Measurements from ENCODE around the gene SLC25A45. TPM values are rescaled to one million over a fixed set of nuclear protein-coding genes. Genes with fewer than 3 reads are reported as not detected.

SLC25A45 gene
- polyA plus RNA-seq, 2 of the 4 experiments (the other 2 are of a cell fraction), result 3.1 to 8.1 TPM

GRCh38 chr11:65422633-65423515 is 40.4 kb upstream of the SLC25A45 start, which contains the start of gene NEAT1:
NEAT1 (plus strand) TSS chr11:65422798.
- peaks cover 29% of the 10 kb centered on the region for H3K4me1 ChIP-seq
- ATAC-seq (peak; percentile 18 to 26), DNase-seq (ENCODE audit: low read depth in 1 of 2, low spot score in 1 of 2) (peak in 1 of 2 experiments; percentile 95), FAIRE-seq (no peak)
- H3K27ac ChIP-seq, result peak within 1 kb of the TSS; percentile 97 to 100
- peak within 1 kb of the TSS; percentile 95 for H3K4me3 ChIP-seq
- POLR2A ChIA-PET, result interaction anchor here (0.5 to 17.5 kb wide), 31 partner anchors 4 to 644 kb away, joined by 3 to 756 read pairs (median 5); partner anchors contain the start of genes DPF2, FRMD8, MALAT1 and NEAT1
- CTCF ChIA-PET, result interaction anchor here (1.3 to 17.0 kb wide), 6 partner anchors 11 to 88 kb away, joined by 3 to 208 read pairs (median 4); partner anchors contain the start of genes FRMD8 and SLC25A45
- H3K9me3 ChIP-seq, result no peaks in the 10 kb centered on the region
- H3K4me2 ChIP-seq, result peak within 1 kb of the TSS; percentile 89
- 1% methylated on average over 38 of the region's 40 CpGs for WGBS (ENCODE audit: missing lambda C conversion rate)
- no peak for TF ChIP-seq HDAC2 (IDR thresholded peaks at IDR 0.05)
- no peak for TF ChIP-seq RAD21 (conservative IDR thresholded peaks at IDR 0.05 in 1 of 2, IDR thresholded peaks at IDR 0.05 in 1 of 2)
- TF ChIP-seq HOXB5 (CRISPR knock-in tag; IDR thresholded peaks at IDR 0.05), result peak; percentile 99
- TF ChIP-seq ZSCAN20 (CRISPR knock-in tag; IDR thresholded peaks at IDR 0.05), result peak; percentile 95
- TF ChIP-seq MAZ (IDR thresholded peaks at IDR 0.05; ENCODE audit: borderline replicate concordance, low read depth, low read length), result peak; percentile 93
- TF ChIP-seq HES2 (IDR thresholded peaks at IDR 0.05), result no peak
- TF ChIP-seq HOXA7 (CRISPR knock-in tag; IDR thresholded peaks at IDR 0.05), result peak; percentile 100
- TF ChIP-seq ZNF302 (CRISPR knock-in tag; IDR thresholded peaks at IDR 0.05), result no peak
- no peak for TF ChIP-seq BHLHE40 (IDR thresholded peaks at IDR 0.05; ENCODE audit: low read depth, low read length)
- peak; percentile 100 for TF ChIP-seq TP53 (CRISPR knock-in tag; IDR thresholded peaks at IDR 0.05)
- TF ChIP-seq RARB (CRISPR knock-in tag; IDR thresholded peaks at IDR 0.05), result peak; percentile 100
- peak; percentile 100 for TF ChIP-seq FOSB (CRISPR knock-in tag; IDR thresholded peaks at IDR 0.05)
- TF ChIP-seq KDM1A (IDR thresholded peaks at IDR 0.05; ENCODE audit: low read depth), result no peak
- TF ChIP-seq JUNB (IDR thresholded peaks at IDR 0.05), result no peak
- TF ChIP-seq RCOR1 (IDR thresholded peaks at IDR 0.05; ENCODE audit: low read depth, low read length), result no peak
- peak; percentile 70 for TF ChIP-seq PHF8 (IDR thresholded peaks at IDR 0.05; ENCODE audit: borderline replicate concordance, low read depth)
- peak; percentile 99 for TF ChIP-seq BCL3 (IDR thresholded peaks at IDR 0.05)
- TF ChIP-seq POLR2A (IDR thresholded peaks at IDR 0.05; ENCODE audit: low read length), result peak; percentile 99
- no peak for TF ChIP-seq MAFK (IDR thresholded peaks at IDR 0.05; ENCODE audit: partially characterized antibody)
- TF ChIP-seq NR3C1 (IDR thresholded peaks at IDR 0.05), result no peak
- no peak for TF ChIP-seq ZFP36 (IDR thresholded peaks at IDR 0.05; ENCODE audit: borderline replicate concordance, partially characterized antibody)
- peak; percentile 64 for TF ChIP-seq REST (IDR thresholded peaks at IDR 0.05)
- TF ChIP-seq USF2 (IDR thresholded peaks at IDR 0.05), result no peak
- peak; percentile 69 for TF ChIP-seq CHD2 (IDR thresholded peaks at IDR 0.05; ENCODE audit: low read length, partially characterized antibody)
- peak; percentile 60 for TF ChIP-seq MAX (IDR thresholded peaks at IDR 0.05)
- peak; percentile 60 for TF ChIP-seq GATA3 (IDR thresholded peaks at IDR 0.05; ENCODE audit: borderline replicate concordance)
- peak; percentile 91; the same call in 1 of the 2 replicates for TF ChIP-seq HEYL (CRISPR knock-in tag; IDR thresholded peaks at IDR 0.05)
- no peak for TF ChIP-seq CBX8 (IDR thresholded peaks at IDR 0.05)
- TF ChIP-seq POLR2AphosphoS2 (conservative IDR thresholded peaks at IDR 0.05; ENCODE audit: low read length), result peak; percentile 99
- TF ChIP-seq JUN (IDR thresholded peaks at IDR 0.05), result peak; percentile 98 to 100
- TF ChIP-seq ATOH8 (CRISPR knock-in tag; IDR thresholded peaks at IDR 0.05; ENCODE audit: low read depth), result peak; percentile 100
- TF ChIP-seq PBX3 (IDR thresholded peaks at IDR 0.05), result peak; percentile 90
- TF ChIP-seq EHF (CRISPR knock-in tag; IDR thresholded peaks at IDR 0.05), result peak; percentile 100
- peak; percentile 74 to 96 for TF ChIP-seq CEBPB (IDR thresholded peaks at IDR 0.05)

Measured in A549 (cell line).